ENCODE results near the gene CDH23. TPM values are rescaled to one million over a fixed set of nuclear protein-coding genes. Genes with fewer than 3 reads are reported as not detected.

Gene CDH23
- total and polyA plus RNA-seq, 8 donors: 3.4 to 64.6 (median 9.9) TPM

DNA sequence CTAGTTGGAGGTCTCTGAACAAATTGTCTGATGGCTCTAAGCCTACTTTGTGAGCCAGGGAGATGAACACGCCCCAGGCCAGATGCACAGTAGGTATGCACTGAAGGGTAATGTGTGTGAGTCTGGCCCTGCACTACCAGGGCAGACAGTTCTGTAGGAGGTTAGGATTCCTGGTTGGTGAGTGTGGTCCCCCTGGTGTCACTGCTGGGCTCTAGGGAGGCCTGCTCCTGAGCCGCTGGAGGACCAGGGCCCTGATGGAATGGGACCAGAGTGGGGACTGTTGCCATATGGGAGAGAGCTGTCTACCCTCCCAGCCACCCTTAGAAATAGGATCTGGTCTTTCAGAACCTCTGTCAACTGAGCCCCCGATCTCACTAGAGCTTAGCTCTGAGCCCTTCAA lies 42.0 kb downstream of the CDH23 start:
- no peaks in the 10 kb centered on the region for H3K9me3 ChIP-seq
- TF ChIP-seq, protein P1, sequence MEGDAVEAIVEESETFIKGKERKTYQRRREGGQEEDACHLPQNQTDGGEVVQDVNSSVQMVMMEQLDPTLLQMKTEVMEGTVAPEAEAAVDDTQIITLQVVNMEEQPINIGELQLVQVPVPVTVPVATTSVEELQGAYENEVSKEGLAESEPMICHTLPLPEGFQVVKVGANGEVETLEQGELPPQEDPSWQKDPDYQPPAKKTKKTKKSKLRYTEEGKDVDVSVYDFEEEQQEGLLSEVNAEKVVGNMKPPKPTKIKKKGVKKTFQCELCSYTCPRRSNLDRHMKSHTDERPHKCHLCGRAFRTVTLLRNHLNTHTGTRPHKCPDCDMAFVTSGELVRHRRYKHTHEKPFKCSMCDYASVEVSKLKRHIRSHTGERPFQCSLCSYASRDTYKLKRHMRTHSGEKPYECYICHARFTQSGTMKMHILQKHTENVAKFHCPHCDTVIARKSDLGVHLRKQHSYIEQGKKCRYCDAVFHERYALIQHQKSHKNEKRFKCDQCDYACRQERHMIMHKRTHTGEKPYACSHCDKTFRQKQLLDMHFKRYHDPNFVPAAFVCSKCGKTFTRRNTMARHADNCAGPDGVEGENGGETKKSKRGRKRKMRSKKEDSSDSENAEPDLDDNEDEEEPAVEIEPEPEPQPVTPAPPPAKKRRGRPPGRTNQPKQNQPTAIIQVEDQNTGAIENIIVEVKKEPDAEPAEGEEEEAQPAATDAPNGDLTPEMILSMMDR (IDR thresholded peaks at IDR 0.05): no peak
- H3K27me3 ChIP-seq: no peaks in the 10 kb centered on the region
- 87 to 88% methylated on average over 3 of the region's 3 CpGs for WGBS, 2 donors
- FAIRE-seq (no peak), DNase-seq (peak in 1 of 6 donors; percentile 19), ATAC-seq (no peak)
- intact Hi-C loops (cut with DNase I): no loop called here
- H3K27ac ChIP-seq: no peak overlapping the region
- H3K4me1 ChIP-seq: no peaks in the 10 kb centered on the region
- no peak overlapping the region for H3K4me3 ChIP-seq
- no peaks in the 10 kb centered on the region for H3K36me3 ChIP-seq

DNA sequence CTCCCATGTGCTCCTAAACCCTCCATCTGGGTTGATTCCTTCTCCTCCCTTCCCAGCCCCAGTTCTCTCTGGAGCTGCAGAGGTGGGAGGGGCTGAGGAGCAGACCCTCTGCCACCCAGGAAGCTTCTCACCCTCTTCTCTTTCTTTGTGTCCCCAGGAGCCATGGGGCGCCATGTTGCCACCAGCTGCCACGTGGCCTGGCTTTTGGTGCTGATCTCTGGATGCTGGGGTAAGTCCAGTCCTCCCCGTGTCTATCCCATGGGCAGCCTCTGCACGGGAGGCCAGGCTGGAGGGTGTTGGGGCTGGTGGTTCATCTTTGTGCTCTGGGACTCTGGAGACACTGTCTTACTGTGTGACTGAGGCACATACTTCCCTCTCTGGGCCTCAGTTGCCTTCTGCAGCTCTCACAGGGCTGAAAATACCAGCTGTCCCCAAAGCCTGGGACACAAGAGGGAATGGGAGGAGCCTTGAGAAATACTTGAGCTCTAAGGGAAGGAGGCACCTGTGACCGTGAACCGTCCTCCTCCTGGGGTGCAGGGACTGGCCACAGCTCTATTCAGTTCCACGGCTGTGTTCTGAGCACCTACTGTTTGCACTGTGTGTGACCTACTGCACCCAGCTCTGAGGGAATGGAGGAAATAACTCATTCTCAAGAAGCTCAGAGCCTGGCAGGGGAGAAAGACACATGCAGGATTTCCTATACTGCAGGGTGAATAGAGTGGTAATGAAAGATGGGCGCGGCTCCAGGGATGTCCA lies 43.1 kb downstream of the CDH23 start:
- Histone ChIP-seq H3K4me3 (no peak overlapping the region), H3K9me3 (no peaks in the 10 kb centered on the region), H3K27me3 (no peaks in the 10 kb centered on the region), H3K4me1 (no peaks in the 10 kb centered on the region), H3K27ac (no peak overlapping the region), H3K36me3 (no peaks in the 10 kb centered on the region)
- intact Hi-C loops (cut with DNase I): no loop called here
- ATAC-seq (no peak), FAIRE-seq (no peak), DNase-seq (no peak)
- TF ChIP-seq, protein P1 (IDR thresholded peaks at IDR 0.05): no peak
- WGBS, 2 donors: 75 to 78% methylated on average over 9 of the region's 9 CpGs

DNA sequence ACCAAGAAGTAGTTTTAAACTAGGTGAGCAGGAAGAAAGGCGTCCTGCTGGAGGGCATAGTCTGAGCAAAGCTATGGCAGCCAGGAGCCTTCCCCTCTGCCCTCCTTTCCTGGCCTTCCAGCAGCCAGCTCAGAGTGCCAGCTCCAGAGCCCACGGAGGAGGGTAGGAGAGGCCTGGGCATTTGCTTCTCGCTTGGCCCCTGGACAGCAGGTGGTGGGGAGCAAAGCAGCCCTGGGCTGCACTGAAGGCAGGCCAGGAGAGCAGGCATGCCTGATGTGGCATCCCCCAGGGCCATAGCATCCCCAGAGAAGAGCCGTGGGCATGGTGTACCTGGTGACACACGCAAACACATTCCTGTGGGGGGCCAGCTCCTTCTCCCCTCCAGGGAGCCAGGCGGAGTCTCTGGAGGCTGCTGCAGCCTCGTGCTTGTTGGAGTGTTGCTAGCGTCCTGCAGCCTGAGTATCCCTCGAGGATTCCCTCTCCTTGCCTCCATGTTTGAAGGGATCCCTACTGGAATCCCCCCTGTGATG lies 43.9 kb downstream of the CDH23 start:
- 71% methylated on average over 9 of the region's 9 CpGs for WGBS, 2 donors

DNA sequence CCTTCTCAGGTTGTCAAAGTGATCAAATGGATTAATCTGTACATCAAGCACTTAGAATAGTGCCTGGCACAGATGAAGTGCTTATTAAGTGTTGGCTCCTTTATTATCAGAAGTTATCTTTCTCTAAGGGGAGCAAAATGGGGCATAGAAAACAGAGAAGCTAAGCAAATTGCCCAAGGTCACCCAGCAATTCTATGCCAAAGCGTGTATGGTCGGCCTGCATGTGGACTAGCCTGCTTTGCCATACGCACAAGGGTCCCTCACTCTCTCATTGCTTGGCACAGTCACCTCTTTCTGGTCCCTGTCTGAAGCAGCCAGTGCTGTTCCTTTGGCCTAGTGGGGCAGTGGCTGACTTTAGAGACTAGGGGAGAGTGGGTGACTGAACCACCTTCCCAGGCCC lies 45.3 kb downstream of the CDH23 start:
- Histone ChIP-seq H3K27ac (no peak overlapping the region), H3K4me3 (no peak overlapping the region), H3K36me3 (no peaks in the 10 kb centered on the region), H3K27me3 (no peaks in the 10 kb centered on the region), H3K4me1 (no peaks in the 10 kb centered on the region), H3K9me3 (no peaks in the 10 kb centered on the region)
- FAIRE-seq: no peak
- no peak for ATAC-seq
- intact Hi-C loops (cut with DNase I): no loop called here
- TF ChIP-seq, protein P1 (IDR thresholded peaks at IDR 0.05): no peak
- WGBS, 2 donors: 72 to 79% methylated on average over 3 of the region's 3 CpGs
- no peak for DNase-seq

More for the DNA sequence above, 43.9 kb downstream of the CDH23 start:
- Histone ChIP-seq H3K27ac (no peak overlapping the region), H3K4me1 (no peaks in the 10 kb centered on the region), H3K9me3 (no peaks in the 10 kb centered on the region), H3K36me3 (no peaks in the 10 kb centered on the region), H3K27me3 (no peaks in the 10 kb centered on the region), H3K4me3 (no peak overlapping the region)
- FAIRE-seq (no peak), ATAC-seq (no peak), DNase-seq (no peak)
- TF ChIP-seq, protein P1 (IDR thresholded peaks at IDR 0.05): no peak
- intact Hi-C loops (cut with DNase I): no loop called here
